GM12873 (cell line): ENCODE data around the gene RGS21.

Experiments used
- TF ChIP-seq, protein P1 (sequence below): IDR thresholded peaks from 2 replicates; pipeline ENCODE4 v1.5.1; 2012; ENCODE audit warnings: low read depth, mild to moderate bottlenecking, moderate library complexity, low read length, control low read depth; ENCODE audit not compliant: insufficient read depth; ENCODE audit errors: missing control alignments

Gene RGS21

GRCh38 chr1:192378276-192378675 is 61.5 kb downstream of the RGS21 start:
- TF ChIP-seq, protein P1, sequence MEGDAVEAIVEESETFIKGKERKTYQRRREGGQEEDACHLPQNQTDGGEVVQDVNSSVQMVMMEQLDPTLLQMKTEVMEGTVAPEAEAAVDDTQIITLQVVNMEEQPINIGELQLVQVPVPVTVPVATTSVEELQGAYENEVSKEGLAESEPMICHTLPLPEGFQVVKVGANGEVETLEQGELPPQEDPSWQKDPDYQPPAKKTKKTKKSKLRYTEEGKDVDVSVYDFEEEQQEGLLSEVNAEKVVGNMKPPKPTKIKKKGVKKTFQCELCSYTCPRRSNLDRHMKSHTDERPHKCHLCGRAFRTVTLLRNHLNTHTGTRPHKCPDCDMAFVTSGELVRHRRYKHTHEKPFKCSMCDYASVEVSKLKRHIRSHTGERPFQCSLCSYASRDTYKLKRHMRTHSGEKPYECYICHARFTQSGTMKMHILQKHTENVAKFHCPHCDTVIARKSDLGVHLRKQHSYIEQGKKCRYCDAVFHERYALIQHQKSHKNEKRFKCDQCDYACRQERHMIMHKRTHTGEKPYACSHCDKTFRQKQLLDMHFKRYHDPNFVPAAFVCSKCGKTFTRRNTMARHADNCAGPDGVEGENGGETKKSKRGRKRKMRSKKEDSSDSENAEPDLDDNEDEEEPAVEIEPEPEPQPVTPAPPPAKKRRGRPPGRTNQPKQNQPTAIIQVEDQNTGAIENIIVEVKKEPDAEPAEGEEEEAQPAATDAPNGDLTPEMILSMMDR: no peak

DNA sequence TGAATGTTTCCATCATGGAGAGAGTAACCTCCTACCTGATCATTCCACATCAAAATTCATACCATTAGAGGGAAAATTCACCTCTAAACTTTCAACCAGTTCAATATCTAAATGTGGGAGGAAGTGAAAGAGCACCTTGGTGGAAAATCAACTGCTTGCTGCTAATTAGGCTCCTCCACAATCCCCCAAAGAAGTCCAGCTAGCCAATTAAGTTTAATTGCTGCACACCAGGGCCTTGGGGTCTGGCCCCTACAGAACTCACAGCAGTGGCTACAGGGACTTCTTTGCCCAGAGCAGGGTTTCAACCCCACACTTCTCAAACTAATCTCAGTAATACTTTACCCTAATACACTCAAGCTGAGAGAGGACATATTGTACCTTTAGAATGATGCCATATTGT is 62.1 kb downstream of the RGS21 start:
- TF ChIP-seq, protein P1: no peak

DNA sequence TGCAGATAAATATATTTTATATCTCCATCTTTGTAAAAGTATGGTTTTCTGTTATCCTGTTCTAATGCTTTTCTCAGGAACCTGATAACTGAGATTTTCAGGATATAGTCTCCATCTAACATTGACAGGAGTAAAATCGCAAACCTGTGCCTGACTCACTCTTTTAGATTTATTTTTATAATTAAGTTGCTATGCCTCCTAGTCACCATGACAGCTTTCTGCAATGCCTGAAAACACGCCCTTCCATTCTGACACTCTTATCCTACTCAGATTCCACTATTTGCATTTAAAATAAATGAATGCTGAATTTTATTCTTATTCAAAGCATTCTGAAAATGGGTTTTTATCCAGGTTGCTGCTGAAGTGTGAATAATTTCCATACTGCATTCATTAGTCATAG is 62.8 kb downstream of the RGS21 start:
- TF ChIP-seq, protein P1: no peak

DNA sequence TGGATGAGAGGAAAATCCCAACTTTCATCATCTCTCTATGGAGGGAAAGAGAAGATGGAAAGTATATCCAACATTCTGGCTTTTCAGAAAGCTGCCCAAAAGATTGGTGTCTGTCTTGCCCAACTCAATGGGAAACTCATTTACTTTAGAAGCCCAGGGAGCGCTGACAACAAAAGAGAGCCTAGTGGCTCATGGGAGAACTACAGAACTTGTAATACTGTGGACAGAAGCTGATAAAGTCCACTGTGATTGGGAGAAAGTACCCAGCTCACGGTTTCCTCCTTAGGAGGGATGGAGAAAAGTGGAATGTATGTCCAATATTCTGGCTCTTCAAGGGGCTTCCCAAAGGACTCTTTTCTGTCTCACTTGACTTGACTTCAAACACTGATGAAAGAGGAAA is 66.0 kb downstream of the RGS21 start:
- TF ChIP-seq, protein P1: peak; percentile 34

- TF ChIP-seq, protein P1: no peak
Measured at GRCh38 chr1:192386051-192386650, 69.4 kb downstream of the RGS21 start.

GRCh38 chr1:192395211-192395610 is 78.4 kb downstream of the RGS21 start:
- TF ChIP-seq, protein P1: no peak

DNA sequence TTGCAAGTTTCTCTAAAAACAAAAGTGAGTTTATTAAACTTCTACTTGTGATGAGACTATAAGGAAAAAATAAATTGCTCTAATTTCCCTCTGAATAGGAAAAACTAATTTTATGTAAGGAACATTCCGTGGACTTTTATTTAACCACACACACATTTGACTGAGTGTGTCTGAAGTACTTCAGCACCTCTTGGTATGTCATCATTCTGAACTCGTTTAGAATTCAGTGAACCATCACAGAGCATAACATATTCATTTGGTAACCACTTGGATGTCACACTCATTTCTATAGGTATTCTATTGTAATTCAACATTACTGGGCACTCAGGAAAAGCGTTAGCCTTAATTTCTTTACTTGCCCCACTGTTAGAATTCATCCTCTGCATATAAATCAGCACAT is 79.1 kb downstream of the RGS21 start:
- TF ChIP-seq, protein P1: no peak
